GM12891 (cell line): ENCODE results near the gene LZTFL1.

Source experiments
- DNase-seq: peaks from one replicate; pipeline ENCODE4 v3.0.0; 2011; ENCODE audit warnings: low spot score; ENCODE audit not compliant: insufficient read length
- FAIRE-seq: peaks from 2 replicates; lab custom pipeline; 2011; peaks lifted over from hg19 to GRCh38; lab: Jason Lieb, UNC
- PAX5 ChIP-seq: IDR thresholded peaks from 2 replicates; pipeline ENCODE4 v1.6.1; 2011; ENCODE audit warnings: low read length, moderate library complexity, mild to moderate bottlenecking; ENCODE audit not compliant: insufficient read depth, severe bottlenecking
- POLR2A ChIP-seq: IDR thresholded peaks from 2 replicates; pipeline ENCODE4 v1.6.1; 2011; ENCODE audit warnings: low read depth, low read length, control low read depth
- POLR2AphosphoS5 ChIP-seq: IDR thresholded peaks from 2 replicates; pipeline ENCODE4 v1.6.1; 2011; ENCODE audit warnings: low read depth, low read length, control low read depth
- POU2F2 ChIP-seq: IDR thresholded peaks from 2 replicates; pipeline ENCODE4 v1.6.1; 2011; ENCODE audit warnings: low read depth, mild to moderate bottlenecking, control low read depth, low read length, moderate library complexity
- SPI1 ChIP-seq: IDR thresholded peaks from 2 replicates; pipeline ENCODE4 v1.6.1; 2011; ENCODE audit warnings: low read depth, low read length, control low read depth
- TAF1 ChIP-seq: IDR thresholded peaks from 2 replicates; pipeline ENCODE4 v1.6.1; 2011; ENCODE audit warnings: low read depth, low read length, control low read depth

Gene LZTFL1

GRCh38 chr3:45816544-45816943 lies 25.4 kb downstream of the LZTFL1 start:
- no peak for TF ChIP-seq SPI1
- no peak for TF ChIP-seq POLR2AphosphoS5
- no peak for TF ChIP-seq PAX5
- no peak for TF ChIP-seq POLR2A
- TF ChIP-seq POU2F2, result no peak
- TF ChIP-seq TAF1, result no peak
- no peak for DNase-seq
- no peak for FAIRE-seq

GRCh38 chr3:45814322-45814721 lies 27.6 kb downstream of the LZTFL1 start:
- DNase-seq (no peak), FAIRE-seq (no peak)
- TF ChIP-seq SPI1 (no peak), PAX5 (no peak), TAF1 (no peak), POLR2AphosphoS5 (no peak), POLR2A (no peak), POU2F2 (no peak)

GRCh38 chr3:45807681-45808540 lies 34.0 kb downstream of the LZTFL1 start:
- TF ChIP-seq SPI1 (no peak), POLR2AphosphoS5 (no peak), POLR2A (no peak)
- FAIRE-seq, result no peak
- DNase-seq, result no peak

- DNase-seq, result no peak
Observed at GRCh38 chr3:45807133-45807532, 34.8 kb downstream of the LZTFL1 start.

GRCh38 chr3:45806072-45806471 lies 35.8 kb downstream of the LZTFL1 start:
- no peak for FAIRE-seq

More at GRCh38 chr3:45807133-45807532, 34.8 kb downstream of the LZTFL1 start:
- TF ChIP-seq POU2F2 (no peak), SPI1 (no peak), TAF1 (no peak), POLR2A (no peak), POLR2AphosphoS5 (no peak), PAX5 (no peak)
- FAIRE-seq, result no peak

GRCh38 chr3:45803252-45803935 lies 38.5 kb downstream of the LZTFL1 start:
- FAIRE-seq (no peak), DNase-seq (no peak)
- no peak for TF ChIP-seq POU2F2
- TF ChIP-seq PAX5, result no peak
- TF ChIP-seq SPI1, result no peak

More at GRCh38 chr3:45806072-45806471, 35.8 kb downstream of the LZTFL1 start:
- TF ChIP-seq SPI1 (no peak), POLR2AphosphoS5 (no peak), PAX5 (no peak), POU2F2 (no peak), TAF1 (no peak), POLR2A (no peak)
- no peak for DNase-seq

GRCh38 chr3:45802146-45802545 lies 39.8 kb downstream of the LZTFL1 start:
- no peak for DNase-seq
- TF ChIP-seq POLR2AphosphoS5 (no peak), SPI1 (no peak), TAF1 (no peak), PAX5 (no peak), POLR2A (no peak; the same call in 1 of the 2 replicates), POU2F2 (no peak)
- no peak for FAIRE-seq

- no peak for FAIRE-seq
- DNase-seq, result no peak
- no peak for TF ChIP-seq TAF1
- no peak for TF ChIP-seq PAX5
- TF ChIP-seq POLR2A, result no peak
- no peak for TF ChIP-seq POLR2AphosphoS5
- TF ChIP-seq SPI1, result no peak
- TF ChIP-seq POU2F2, result no peak
Observed at GRCh38 chr3:45800611-45801010, 41.3 kb downstream of the LZTFL1 start.

GRCh38 chr3:45799586-45799985 lies 42.3 kb downstream of the LZTFL1 start:
- no peak for DNase-seq
- FAIRE-seq, result no peak
- no peak for TF ChIP-seq POLR2AphosphoS5
- no peak for TF ChIP-seq TAF1
- no peak; the same call in 1 of the 2 replicates for TF ChIP-seq POLR2A
- no peak for TF ChIP-seq POU2F2
- TF ChIP-seq PAX5, result no peak
- TF ChIP-seq SPI1, result no peak
